Fibroblast of pulmonary artery (primary cell): ENCODE results near the gene IPO11.

Experiments used
- DNase-seq: peaks from one replicate; pipeline ENCODE4 v3.0.0-alpha.2; 2010; ENCODE audit warnings: low read depth
- H3K4me3 ChIP-seq: replicated peaks from 2 replicates; pipeline ENCODE4 v1.5.1; 2011; ENCODE audit warnings: low read depth, mild to moderate bottlenecking, control low read depth, low read length, moderate library complexity
- TF ChIP-seq, protein P1 (sequence below): IDR thresholded peaks from 2 replicates; pipeline ENCODE4 v1.5.1; 2011; ENCODE audit warnings: mild to moderate bottlenecking, control low read depth, low read length, inconsistent platforms; ENCODE audit errors: missing control alignments

Gene IPO11

DNA sequence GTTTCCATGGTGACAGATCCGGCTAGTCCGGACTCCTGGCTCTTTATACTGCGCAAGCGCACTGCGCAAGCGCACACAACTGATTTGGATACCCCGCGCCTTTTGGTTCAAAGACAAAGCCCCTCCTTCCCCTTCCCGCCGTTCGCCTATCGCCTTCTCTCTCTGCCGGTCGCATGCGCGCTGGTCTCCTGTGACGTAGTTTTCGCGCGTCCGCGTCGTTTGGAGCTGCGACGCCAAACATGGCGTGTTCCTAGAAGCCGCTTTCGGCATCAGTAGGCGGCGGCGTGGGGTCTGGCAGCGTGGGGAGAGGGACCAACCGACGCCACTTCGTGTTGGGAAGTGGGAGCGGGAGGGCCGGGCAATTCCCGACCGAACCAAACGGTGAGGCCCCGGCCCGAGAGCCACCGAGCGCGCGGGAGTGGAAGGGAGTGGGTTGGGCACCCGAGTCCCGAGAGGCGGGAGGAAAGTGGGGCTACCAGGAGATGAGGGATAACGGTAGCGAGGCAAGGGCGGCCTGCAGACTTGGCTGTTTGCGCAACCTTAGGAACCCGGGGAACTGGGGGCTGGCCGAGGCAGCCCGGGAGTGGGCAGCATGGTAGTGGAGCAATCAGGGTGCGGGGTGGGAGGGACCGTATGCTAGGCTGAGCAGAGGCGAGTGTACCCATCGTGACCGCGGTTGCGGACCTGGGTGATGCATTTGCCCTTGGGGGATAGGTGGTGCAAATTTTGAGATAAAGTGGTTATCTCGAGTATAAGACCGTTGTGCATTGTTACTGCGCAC, at the start of gene IPO11:
TSS of gene IPO11 (plus strand) at position 215 of the 781 bp plus-strand sequence. CDS start 24,517 bp downstream, outside the sequence.
- peak; percentile 99 for DNase-seq
- peak within 1 kb of the TSS; percentile 98 for H3K4me3 ChIP-seq
- TF ChIP-seq, protein P1, sequence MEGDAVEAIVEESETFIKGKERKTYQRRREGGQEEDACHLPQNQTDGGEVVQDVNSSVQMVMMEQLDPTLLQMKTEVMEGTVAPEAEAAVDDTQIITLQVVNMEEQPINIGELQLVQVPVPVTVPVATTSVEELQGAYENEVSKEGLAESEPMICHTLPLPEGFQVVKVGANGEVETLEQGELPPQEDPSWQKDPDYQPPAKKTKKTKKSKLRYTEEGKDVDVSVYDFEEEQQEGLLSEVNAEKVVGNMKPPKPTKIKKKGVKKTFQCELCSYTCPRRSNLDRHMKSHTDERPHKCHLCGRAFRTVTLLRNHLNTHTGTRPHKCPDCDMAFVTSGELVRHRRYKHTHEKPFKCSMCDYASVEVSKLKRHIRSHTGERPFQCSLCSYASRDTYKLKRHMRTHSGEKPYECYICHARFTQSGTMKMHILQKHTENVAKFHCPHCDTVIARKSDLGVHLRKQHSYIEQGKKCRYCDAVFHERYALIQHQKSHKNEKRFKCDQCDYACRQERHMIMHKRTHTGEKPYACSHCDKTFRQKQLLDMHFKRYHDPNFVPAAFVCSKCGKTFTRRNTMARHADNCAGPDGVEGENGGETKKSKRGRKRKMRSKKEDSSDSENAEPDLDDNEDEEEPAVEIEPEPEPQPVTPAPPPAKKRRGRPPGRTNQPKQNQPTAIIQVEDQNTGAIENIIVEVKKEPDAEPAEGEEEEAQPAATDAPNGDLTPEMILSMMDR: no peak

DNA sequence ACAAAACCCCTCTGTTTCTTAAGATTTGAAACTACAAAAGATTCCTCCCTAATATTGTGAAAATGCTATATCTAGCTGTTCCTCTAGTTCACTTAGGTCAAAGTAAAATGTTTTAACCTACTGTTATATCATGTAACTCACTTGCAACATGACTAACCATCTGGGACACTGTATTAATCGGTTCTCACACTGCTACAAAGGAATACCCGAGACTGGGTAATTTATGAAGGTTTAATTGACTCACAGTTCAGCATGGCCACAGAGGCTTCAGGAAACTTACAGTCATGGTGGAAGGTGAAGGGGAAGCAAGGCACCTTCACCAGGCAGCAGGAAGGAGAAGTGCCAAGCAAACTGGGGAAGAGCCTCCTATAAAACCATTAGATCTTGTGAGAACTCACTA, 43.5 kb upstream of the IPO11 start:
- TF ChIP-seq, protein P1: no peak
- no peak for DNase-seq
- no peak overlapping the region for H3K4me3 ChIP-seq

DNA sequence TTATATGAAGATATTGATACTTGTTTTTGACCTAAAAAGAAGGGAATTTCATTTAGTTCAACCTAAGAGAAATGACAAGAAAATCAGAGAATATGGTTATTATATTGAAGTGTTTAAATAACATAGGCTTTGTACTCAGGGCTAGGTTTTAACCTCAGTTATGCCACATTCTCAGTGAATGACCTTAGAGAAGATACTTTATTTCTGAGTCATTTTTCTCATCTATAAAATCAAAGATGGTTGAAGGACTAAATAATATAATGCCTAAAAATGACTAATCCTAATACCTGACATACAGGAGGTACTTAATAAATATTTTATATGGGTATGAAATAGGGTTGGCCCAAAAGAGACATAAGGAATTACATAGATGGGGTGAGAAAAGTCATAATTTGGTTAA, 41.2 kb upstream of the IPO11 start:
- H3K4me3 ChIP-seq: no peak overlapping the region
- no peak for DNase-seq
- TF ChIP-seq, protein P1: no peak

DNA sequence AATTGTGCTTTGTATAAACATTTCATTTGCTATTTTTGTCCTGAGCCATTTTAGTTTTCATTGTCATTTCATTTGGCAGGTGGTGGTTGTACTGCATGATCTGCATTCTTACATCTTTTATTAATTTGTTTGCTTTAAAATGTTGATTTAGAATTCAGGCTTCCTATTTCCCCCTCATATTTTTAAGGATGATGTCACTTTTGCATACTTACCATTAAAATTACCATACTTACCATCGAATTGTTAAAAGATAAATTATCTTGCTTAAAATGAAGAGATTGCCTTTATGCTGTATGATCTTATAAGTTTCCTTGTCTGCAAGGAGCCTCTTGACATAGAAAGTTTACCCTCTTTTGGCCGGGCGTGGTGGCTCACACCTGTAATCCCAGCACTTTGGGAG, 40.0 kb upstream of the IPO11 start:
- DNase-seq: no peak
- no peak overlapping the region for H3K4me3 ChIP-seq
- TF ChIP-seq, protein P1: no peak

DNA sequence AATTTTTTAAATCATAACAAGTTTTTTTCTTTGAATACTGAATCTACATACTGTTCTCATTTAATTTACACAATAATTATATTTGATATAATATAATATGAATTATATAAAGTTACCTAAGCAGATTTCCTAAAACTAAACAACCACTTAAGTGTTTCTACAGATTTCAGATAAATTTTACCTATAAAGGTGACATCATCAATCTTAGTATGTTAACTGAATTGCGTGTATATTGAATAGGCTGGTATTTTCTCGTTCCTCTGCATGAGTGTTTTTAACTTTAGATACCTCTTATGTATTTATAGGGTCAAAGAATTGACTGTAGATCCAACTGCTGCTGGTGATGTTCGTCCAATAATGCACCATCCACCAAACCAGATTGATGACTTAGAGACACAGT, 39.2 kb upstream of the IPO11 start:
- H3K4me3 ChIP-seq: no peak overlapping the region
- DNase-seq: no peak
- TF ChIP-seq, protein P1: no peak

DNA sequence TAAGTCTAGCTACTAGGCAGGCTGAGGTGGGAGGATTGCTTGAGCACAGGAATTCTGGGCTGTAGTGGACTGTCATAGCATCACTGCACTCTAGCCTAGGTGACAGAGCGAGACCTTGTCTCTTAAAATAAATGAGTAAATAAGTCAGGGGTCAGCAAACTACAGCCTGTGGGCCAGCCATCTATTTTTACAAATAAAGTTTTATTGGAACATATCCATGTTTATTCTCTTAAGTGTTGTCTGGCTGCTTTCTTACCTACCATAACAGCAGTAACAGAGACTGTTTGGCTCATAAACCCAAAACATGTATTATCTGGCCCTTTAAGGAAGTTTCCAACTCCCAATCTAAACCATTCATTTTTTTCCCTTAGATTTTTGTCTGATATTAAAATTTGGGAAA, 38.5 kb upstream of the IPO11 start:
- TF ChIP-seq, protein P1: no peak
- H3K4me3 ChIP-seq: no peak overlapping the region

DNA sequence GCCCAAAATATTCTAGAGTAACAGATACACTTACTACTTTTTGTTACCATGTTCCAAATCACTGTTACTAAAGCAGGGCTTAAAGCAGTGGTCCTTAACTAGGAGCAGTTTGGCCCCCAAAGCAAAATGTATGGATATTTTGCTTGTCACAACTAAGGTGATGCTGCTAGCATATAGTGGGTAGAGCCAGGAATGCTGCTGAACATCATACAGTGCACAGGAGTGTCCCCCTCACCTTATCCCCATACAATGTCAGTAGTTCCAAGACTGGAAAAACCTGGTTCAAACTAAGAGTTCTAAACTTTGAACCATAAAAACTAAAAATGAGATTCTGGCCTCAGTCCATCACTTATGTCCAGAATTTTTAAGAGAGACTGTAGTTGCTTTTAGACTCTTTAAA, 36.9 kb upstream of the IPO11 start:
- DNase-seq: no peak
- no peak overlapping the region for H3K4me3 ChIP-seq
- TF ChIP-seq, protein P1: no peak

More for the DNA sequence above, 38.5 kb upstream of the IPO11 start:
- no peak for DNase-seq
